ENCODE results near the gene SUGCT.

Gene SUGCT

DNA sequence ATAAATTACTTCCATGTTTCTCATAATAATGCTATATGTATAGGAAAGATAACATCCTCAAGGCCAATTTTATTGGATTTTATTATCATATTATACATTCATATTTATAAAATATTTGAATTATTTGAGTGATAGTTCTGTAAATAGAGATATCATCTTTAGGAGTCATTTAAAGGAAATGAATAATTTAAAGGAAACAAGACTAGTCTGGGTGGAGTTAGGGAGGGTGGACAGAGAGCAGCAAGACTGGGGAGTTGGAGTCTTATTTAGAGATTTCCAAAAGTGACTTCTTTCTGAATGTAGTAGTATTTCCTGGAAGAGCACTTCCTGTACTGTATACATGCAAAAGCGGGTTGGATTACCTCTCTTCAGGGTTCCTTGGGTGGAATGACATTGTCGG lies 342.3 kb downstream of the SUGCT start:
- DNase-seq: no peak

DNA sequence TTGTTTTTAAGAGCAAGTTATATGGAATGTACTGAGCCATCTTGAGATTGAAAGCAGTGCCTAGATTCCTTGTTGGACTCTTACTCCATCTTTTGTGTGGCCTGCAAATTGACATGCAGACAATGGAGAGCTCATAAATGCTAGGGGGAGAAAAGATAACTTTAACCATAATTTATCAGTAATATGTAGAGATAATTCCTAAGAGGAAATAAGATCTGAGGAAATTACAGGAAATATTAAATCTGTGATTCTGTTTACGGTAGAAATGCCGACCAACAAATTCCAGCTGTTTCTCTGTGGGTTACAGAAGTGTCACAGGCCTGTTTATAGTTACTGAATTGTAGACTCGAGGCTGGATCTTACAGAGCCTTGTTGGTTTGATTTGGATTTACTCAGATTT lies 348.0 kb downstream of the SUGCT start:
- DNase-seq: no peak

DNA sequence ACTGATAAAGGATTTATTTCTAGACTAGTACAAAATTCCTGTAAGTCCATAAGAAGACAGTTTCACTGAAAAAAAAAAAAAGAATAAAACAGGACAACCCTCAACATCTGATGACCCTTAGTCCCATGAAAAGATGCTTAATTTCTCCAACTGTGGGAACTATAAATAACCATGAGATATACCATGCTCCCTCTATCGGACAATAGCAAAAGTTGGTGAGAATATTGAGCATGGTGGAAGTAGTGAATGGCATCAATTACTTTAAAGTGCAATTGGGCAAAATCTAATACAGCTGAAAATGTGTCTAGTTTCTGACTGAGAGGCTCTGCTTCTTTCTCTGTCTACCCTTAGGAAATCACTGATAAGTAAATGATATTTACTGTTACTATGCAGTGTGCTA lies 348.8 kb downstream of the SUGCT start:
- no peak for DNase-seq

DNA sequence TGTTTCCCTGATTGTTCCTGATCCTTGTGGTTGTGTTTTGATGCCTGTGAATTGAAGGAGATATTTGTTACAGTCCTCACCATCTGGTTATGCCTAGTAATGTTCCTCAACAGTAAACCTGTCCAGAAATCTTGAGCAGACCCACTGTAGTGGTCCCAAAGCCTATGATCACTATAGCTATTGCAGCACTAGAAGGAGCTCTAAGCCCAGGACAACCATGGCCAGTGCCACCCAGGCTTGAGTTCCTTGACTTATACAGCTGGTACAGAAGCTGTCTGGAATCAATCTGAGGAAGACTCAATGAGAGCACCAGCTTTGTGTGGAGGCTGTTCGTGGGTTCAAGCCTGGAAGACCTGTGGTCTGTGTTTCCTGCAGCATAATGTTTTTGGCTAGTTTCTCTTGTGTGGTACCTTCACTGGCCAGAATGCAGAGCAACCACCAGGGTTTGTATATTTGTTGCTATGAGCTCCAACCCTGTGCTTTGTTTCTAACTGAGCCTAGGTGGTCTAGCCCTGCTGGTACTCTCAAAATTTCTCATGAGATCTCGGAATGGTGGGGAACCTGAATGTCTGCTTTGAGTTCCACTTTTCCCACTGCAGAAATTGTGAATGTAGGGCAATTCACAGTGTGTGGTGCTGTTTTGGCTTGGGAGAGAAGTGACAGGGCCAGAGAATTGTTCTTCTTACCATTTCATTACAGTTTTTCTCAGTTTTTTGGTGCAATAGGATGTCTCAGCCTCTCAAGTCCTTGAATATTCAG lies 355.2 kb downstream of the SUGCT start:
- DNase-seq: no peak

DNA sequence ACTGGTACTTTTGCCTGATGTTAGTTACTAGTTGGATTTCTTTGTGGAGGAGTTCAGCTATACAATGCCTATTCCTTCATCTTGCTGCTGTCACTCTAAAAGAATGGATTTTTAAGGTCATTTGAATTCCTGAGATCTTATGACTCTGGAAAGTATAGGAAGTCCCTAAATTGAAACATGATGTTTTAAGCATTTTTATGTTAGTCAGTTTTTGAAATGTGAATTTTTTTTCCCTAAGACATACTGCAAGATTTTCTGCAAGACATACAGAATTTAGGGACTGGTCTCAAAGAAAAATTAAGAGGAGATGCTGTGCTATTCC lies 355.8 kb downstream of the SUGCT start:
- no peak for DNase-seq

DNA sequence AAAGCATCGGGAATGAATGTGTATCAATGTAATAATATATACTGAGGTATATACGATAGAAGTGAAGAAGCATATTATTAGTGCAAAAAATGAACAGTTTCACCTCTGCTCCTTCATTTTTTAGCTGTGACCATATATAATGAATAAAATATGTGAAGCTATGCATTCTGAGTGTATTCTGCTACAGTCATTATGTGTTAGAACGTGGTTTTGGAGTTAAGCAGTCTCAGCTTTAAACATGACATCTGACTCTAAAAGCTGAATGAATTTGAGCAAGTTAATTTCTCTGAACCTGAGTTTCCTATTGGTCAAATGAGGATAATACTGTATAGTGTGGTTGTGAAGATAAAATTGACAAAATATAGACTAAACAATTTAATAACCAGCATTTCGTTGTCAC lies 358.1 kb downstream of the SUGCT start:
- no peak for DNase-seq

DNA sequence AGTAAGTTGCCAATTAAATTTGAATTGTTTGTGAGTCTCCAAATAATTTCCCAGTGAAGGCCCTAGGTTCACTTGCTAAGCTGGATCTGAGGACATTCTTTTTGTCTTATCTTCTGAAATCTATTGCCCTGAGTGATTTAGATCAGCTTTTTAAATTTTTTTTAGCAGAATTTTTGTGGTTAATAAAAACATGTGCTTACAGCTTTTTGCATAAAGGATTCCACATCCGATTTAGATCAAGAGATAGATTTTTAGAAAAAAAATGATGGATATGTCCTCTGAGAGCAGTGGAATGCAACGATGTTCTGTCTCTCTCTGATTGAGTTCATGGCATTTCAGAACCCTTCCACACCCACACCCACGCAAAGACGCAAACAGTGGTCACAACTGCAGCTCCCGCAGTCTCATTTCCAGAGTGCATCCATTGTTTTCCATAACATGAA lies 358.8 kb downstream of the SUGCT start:
- no peak for DNase-seq

DNA sequence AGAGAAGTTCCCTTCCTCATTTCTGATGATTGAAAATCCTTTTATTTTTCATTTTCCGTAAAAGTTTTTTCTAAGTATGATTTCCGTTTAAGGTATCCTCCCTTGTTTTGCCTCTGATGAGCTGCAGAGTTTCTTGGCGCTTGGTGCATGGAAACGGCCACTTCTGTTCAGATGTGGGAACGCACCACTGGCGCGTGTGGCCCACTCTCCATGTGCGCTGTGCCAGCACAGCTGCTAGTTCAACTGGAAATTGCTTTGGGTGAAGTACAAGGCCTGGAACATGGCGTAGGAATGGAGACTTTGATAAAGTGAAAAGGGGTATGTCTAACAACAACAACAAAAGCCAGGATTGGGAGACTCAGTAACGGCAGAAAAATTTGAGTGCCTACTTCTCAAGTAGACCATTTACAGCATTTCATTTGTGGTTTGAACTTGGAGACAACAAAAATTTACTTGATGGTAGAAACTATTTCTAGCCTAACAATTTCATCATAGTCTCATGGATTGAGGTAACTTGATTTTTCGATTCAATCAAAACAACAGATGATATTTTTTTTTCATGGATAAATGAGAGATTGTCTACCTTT lies 364.2 kb downstream of the SUGCT start:
- no peak for DNase-seq

DNA sequence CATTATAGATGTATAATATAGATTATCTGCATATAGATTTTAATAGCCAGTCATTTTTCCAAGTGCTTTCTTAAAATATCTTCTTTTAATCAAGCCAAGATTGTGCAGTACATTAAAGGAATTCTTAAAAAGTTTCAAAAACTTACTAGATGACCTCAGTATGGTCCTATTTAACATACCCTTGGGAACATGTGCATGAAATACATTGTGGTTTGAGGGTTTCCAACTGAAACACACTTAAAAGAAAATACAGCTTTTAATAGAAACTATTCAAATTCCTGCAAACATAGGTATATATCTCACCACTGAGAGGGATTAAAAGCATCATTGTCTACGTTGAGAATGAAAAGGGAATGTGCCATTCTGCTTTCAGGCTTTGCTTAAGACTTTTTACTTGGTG lies 364.9 kb downstream of the SUGCT start:
- no peak for DNase-seq

DNA sequence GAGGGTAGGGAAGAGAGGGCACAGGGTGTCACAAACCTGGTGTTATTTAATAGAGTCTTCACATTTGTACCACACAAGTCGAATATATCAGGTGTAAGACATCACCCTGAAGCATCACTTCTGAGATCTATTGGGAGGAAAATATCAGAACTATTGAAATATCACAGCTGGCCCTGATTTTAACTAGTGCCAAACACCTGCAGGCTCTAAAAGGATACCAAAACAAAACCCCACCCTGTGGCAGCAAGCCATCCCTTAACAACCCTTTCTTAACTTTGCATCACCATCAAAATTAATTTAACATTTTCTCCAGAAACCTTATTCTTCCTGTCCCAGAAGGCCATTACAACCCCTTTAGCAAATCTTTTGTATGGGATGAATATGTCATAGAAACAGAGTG lies 365.4 kb downstream of the SUGCT start:
- DNase-seq: no peak

DNA sequence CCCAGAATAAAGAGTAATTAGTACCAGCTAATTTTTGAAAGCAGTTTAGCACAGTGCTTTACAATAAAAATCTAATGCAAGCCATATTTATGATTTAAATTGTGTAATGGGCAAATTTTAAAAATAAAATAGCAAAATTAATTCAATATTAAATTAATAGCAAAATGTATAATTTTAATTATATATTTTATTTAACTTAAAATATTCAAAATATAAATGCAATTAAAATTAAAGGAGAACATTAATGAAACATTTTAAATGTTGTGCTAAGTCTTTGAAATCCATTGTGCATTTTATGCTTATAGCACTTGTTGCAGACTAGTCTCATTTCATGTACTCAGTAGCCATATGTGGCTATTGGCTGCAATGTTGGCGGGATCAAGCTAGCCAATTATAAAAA lies 367.6 kb downstream of the SUGCT start:
- DNase-seq: no peak

DNA sequence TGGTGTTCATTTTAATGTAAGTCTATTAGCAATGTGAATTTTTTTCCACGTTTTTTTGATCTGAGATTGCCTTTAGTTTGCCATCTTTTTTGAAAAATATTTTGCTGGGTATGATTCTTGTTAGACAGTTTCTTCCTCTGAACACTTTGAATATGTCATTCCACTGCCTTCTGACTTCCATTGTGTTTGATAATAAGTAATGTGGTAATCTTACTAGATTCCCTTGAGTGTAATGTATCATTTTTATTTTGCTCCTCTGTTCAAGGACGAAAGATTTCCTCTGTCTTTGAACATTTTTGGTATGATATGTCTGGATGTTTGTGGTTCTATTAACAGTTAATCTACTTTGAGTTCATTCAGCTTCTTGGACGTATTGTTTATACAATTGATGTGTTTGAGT lies 371.4 kb downstream of the SUGCT start:
- no peak for DNase-seq

DNA sequence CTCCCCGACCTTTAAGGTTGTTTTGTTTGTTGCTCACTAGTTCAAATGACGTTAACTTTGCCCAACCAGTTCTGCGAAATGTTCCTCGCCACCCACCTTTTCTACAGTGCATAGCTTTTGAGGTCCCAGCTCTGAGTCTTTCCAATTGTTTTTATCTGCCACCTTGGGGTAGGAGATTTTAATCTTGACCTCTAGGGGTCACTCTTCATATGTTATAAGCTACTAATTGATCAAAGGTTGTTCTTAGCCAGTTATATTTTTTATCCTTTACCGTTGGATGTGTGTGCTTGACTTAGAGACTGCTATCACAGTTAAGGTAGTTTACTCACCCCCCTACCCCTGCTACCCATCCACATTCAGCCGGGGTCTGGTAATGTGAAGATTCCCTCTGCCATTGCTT lies 372.4 kb downstream of the SUGCT start:
- DNase-seq: no peak

DNA sequence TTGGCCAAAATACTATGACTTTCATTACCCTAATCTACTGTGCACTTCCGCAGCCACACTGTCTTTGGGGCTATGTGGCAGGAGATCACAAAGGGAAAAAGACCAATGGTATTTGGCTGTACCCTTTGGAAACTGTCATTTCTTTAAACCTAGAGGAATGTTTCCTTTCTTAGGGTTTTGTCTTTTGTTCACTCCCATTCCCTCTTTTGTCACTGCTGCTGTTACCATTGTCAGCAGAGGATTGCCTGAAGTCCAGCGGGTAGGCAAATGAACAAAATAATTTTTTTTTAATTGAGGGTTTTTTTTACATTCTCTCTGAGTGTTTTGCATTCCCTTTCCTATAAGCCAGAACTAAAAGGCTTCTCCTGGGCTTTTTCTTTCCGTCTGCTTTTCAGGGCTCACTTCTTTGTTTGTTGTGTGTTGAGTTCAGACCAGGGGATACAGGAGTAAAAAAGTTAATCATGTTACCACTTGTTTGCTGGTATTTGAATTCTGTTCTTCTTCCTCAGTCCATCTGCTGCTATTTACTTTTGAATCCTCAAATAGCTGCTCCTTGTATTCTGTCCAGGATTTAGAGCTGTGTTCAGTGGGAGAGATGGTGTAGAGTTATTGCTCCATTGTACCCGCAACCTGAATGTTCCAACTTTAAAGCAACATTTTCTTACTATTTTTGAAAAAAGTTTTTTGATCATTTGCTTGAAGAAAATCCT lies 374.6 kb downstream of the SUGCT start:
- no peak for DNase-seq

DNA sequence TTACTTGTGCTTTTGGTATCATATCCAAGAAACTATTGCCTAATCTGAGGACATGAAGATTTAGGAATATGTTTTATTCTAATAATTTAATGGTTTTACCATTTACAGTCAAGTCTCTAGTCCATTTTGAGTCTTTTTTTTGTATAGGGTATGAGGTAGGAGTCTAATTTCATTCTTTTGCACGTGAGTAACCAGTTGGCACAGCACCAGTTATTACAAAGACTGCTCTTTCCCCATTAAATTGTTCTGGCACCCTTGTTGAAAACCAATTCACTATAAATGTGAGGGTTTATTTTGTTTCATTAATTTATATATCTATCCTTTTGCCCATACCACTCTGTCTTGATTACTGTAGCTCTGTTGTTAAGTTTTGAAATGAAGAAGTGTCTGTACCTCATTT lies 381.6 kb downstream of the SUGCT start:
- DNase-seq: no peak

DNA sequence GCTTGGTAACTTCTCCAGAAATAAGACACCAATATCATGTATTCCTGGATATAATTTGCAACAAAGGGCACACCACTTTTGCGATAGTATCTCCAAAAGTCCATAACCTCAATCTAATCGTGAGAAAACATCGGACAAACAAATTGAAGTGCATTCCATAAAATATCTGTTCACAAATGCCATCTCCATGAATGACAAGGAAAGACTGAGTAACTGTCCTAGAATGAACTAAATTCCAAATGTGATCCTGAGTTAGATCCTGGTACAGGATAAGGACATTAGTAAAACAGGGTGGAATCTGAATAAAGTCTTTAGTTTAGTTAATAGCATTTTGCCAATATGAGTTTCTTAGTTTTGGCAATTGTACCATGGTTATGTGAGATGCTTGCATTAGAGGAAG lies 384.2 kb downstream of the SUGCT start:
- no peak for DNase-seq

DNA sequence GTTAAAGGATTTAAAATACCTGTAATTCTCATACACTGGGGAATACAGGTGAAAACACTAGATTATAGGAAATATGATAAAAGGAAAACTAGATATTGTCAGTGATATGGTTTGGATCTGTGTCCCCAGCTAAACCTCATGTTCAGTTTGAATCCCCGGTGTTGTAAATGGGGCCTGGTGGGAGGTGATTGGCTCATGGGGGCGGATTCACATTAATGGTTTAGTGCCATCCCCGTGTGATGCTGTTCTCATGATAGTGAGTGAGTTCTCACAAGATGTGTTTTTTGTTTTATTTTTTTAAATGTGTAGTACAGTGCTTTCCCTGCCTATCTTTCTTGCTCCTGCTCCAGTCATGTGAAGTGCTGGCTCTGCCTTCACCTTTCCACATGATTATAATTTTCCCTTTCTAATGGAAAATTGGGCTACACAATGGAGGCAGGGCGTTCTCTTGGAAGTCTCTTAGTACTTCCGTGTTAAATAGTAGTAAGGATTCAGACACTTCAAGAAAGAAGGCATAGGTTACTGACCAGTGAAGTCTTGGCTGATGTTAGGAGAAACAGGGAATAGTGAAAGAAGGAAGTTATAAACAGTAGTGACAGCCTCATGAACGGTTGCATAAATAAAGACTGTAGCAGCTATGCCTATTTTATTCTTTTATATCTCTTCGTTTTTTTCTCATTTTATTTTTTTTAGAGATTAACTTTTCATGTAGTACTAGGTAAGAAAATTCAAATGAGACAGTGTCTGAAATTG lies 386.4 kb downstream of the SUGCT start:
- no peak for DNase-seq

DNA sequence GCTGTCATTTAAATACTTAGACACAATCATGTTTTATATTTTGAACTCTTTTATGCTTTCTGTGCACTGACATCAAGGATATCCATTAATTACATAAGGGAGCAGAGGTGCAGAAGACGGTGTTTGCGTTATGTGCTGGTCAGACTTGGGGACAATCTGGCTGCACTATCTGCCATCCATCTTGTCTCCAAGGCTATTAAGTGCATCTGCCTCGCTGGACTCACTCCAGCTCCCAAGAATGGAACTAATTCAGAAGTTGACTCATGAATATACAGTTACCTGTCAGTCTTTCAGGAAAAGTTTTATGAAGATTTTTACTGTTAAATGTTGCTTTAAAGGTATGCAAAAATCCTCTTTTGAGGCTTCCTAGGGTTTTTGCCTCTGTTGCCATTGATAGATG lies 391.0 kb downstream of the SUGCT start:
- no peak for DNase-seq

DNA sequence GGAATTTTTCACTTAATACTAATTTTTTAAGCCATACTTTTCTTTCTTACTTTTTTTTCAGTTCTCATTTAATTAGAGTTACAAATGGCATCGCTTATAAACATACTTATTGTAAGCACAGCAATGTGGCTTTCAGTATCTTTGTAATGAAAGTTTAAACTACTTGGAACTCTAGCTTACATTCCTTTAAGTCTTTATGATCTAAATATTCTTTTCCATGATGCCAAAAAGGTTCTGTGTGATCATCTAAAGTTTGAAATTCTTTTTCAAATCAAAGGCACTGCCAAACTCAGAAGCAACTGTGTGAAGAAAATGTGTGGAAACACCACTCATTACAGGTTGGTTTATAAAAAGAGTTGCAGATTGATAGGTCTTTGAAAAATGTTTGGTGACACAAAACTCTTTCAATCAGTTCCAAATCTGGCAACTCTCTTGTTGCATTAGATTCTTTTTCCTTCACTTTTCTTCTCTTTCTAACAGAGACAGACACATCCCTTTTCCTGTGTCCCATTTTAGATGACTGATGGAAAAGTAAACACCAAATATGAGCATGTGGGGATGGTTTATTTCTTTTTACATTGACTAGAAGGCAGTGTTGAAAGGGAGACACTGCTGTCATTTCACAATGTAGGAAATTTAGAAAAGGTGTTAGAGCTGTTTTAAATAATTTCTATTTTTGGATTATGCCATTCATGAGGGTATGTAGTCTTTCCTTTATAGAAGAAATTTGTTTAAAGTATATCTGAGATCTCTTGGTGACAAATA lies 392.3 kb downstream of the SUGCT start:
- no peak for DNase-seq

DNA sequence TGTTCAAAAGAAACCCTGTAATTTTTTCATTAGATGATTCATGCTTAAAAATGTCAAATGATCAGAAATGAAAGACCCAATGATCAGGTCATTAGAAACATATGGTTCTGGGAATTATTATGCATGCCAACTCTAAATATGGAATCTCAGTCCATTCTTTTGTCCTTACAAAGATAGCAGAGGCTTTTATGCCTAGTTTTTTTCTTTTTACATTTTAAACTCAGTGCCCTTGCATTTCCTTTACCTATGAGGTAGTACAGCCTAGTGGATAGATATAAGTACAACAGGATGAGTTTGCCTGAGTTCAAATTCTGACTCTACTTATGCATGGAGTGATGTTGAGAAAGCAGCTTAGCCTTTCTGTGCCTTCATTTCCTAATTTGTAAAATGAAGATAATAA lies 392.9 kb downstream of the SUGCT start:
- DNase-seq: no peak

DNA sequence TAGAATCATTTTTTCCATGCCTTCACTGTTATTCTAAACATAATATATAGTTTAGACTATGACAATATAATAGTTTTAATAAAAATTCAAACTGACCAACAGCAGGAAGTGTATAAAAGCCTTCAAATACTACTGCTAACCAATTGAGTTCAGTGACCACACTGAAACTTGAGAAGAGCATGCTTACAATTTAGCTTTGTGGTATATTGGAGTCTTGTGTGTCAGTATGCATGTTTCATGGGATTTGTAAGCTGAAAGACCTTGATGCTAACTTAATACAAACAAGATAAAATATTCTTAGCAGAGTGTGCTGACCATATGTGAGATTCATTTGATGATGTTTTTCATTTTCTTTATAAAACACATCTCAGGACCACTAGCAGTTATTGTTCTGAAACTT lies 395.5 kb downstream of the SUGCT start:
- DNase-seq: no peak

DNA sequence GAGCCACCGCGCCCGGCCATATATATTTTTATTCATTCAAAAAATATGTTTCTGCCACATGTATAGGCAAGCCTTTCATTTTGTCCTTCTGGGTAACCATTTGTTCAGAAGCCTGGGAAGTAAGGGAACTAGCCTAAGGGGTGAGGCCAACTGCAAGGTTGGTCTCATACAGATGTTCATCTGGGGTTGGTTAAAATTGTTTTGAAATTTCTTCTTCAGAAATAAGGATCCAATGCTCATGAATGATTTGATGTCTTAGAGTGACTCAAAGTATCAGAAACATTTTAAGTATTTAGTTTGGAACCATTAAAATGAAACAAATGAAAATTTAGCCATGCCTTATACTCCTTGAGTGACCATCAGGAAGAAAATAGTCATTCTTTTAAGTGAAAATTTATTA lies 397.2 kb downstream of the SUGCT start:
- no peak for DNase-seq

DNA sequence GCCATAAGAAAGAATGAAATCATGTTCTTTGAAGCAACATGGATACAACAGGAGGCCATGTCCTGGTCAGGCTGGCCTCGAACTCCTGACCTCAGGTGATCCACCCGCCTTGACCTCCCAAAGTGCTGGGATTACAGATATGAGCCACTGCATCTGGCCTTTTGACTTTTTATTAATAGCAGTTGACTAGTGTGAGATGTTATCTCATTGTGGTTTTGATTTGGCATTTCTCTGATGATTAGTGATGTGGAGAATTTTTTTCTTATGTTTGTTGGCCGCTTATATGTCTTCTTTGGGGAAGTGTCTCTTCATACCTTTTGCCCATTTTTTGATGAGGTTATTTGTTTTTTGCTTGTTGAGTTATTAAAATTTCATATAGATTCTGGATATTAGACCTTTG lies 400.9 kb downstream of the SUGCT start:
- DNase-seq: no peak

Data from stimulated activated CD4-positive, alpha-beta T cell treated with anti-CD3 and anti-CD28 coated beads, Interleukin-4, amount 100 ng/mL, for 4 hours (primary cell).